GM23338 (cell line): ENCODE results near the gene SHISA8. TPM values are rescaled to one million over a fixed set of nuclear protein-coding genes. Genes with fewer than 3 reads are reported as not detected.

Experiments used
- ATAC-seq: fragments of 200-7000 bp; cut with Tn5 transposase; 3 replicates; pipeline ENCODE4 v1.9.1; 2020
- DNase-seq: peaks from one replicate; pipeline ENCODE4 v3.0.0-alpha.2; 2015; ENCODE audit warnings: low spot score
- H2AFZ ChIP-seq: fragments of 200-600 bp; sonication (generic); 2 replicates; pipeline ENCODE4 v1.8.0; 2016; ENCODE audit warnings: antibody characterized with exemption, mild to moderate bottlenecking, moderate library complexity
- H3F3A ChIP-seq: fragments of 200-600 bp; sonication (generic); replicated peaks from 2 replicates; pipeline ENCODE4 v1.8.0; 2017; ENCODE audit warnings: antibody characterized with exemption, mixed run types, low read depth
- H3K27ac ChIP-seq: fragments of 200-600 bp; sonication (generic); 2 replicates; pipeline ENCODE4 v1.6.1; 2016; ENCODE audit warnings: low read depth
- H3K27me3 ChIP-seq: fragments of 200-600 bp; sonication (generic); 2 replicates; pipeline ENCODE4 v1.8.0; 2016; ENCODE audit warnings: mild to moderate bottlenecking, mixed run types, moderate library complexity; ENCODE audit not compliant: insufficient read depth
- H3K36me3 ChIP-seq: fragments of 200-600 bp; sonication (generic); 2 replicates; pipeline ENCODE4 v1.8.0; 2016; ENCODE audit warnings: mild to moderate bottlenecking; ENCODE audit not compliant: insufficient read depth
- H3K4me1 ChIP-seq: fragments of 200-600 bp; sonication (generic); 2 replicates; pipeline ENCODE4 v1.8.0; 2016; ENCODE audit warnings: mild to moderate bottlenecking, moderate library complexity; ENCODE audit not compliant: insufficient read depth
- H3K4me2 ChIP-seq: fragments of 200-600 bp; sonication (generic); 2 replicates; pipeline ENCODE4 v1.7.1; 2017; ENCODE audit warnings: mixed run types
- H3K4me3 ChIP-seq: fragments of 200-600 bp; sonication (generic); 2 replicates; pipeline ENCODE4 v1.6.1; 2016; ENCODE audit warnings: mixed run types
- H3K79me2 ChIP-seq: fragments of 200-600 bp; sonication (generic); replicated peaks from 2 replicates; pipeline ENCODE4 v1.8.0; 2017; ENCODE audit warnings: mild to moderate bottlenecking; ENCODE audit not compliant: insufficient read depth
- H3K9me2 ChIP-seq: fragments of 200-600 bp; sonication (generic); 2 replicates; pipeline ENCODE4 v1.8.0; 2017; ENCODE audit not compliant: insufficient read depth
- H4K20me1 ChIP-seq: fragments of 200-600 bp; sonication (generic); replicated peaks from 2 replicates; pipeline ENCODE4 v1.8.0; 2017; ENCODE audit warnings: mild to moderate bottlenecking; ENCODE audit not compliant: insufficient read depth
- H3K27ac Mint-ChIP-seq: 2 replicates; pipeline ENCODE4 v1.8.0; 2020; ENCODE audit warnings: inconsistent platforms, mild to moderate bottlenecking, moderate library complexity, mixed read lengths
- H3K27me3 Mint-ChIP-seq: 3 replicates; pipeline ENCODE4 v1.8.0; 2022; ENCODE audit warnings: low read depth, mild to moderate bottlenecking, moderate library complexity, mixed read lengths, inconsistent platforms; ENCODE audit not compliant: insufficient read depth, poor library complexity
- H3K36me3 Mint-ChIP-seq: 3 replicates; pipeline ENCODE4 v1.8.0; 2021; ENCODE audit warnings: low read depth, mild to moderate bottlenecking, inconsistent platforms, moderate library complexity, mixed read lengths
- H3K4me1 Mint-ChIP-seq: 3 replicates; pipeline ENCODE4 v1.8.0; 2020; ENCODE audit warnings: mild to moderate bottlenecking, inconsistent platforms, mixed read lengths
- H3K4me3 Mint-ChIP-seq: 3 replicates; pipeline ENCODE4 v1.8.0; 2021; ENCODE audit warnings: moderate library complexity, mild to moderate bottlenecking, inconsistent platforms, mixed read lengths
- H3K9me3 Mint-ChIP-seq: 3 replicates; pipeline ENCODE4 v1.8.0; 2020; ENCODE audit warnings: moderate library complexity, mild to moderate bottlenecking, inconsistent platforms, mixed read lengths
- CTCF ChIP-seq, 2 experiments: fragments of 200-600 bp in 1 of 2; sonication (generic) in 1 of 2; conservative IDR thresholded peaks; 2 replicates each; pipeline versions ENCODE4 v1.5.1 to v1.6.1; 2016 to 2017; ENCODE audit warnings: antibody characterized with exemption in 2 of 2, low read depth in 2 of 2, mild to moderate bottlenecking in 2 of 2, moderate library complexity in 1 of 2
- POLR2AphosphoS5 ChIP-seq: IDR thresholded peaks from 2 replicates; pipeline ENCODE4 v1.6.1; 2016; ENCODE audit warnings: antibody characterized with exemption, low read depth
- STAT1 ChIP-seq: IDR thresholded peaks from one replicate; pipeline ENCODE4 v1.6.1; 2016; ENCODE audit warnings: antibody characterized with exemption; ENCODE audit not compliant: unreplicated experiment
- ZNF462 ChIP-seq: fragments of 250-450 bp; sonication (Bioruptor Pico); IDR thresholded peaks from 2 replicates; pipeline ENCODE4 v1.5.0; 2020; ENCODE audit warnings: mild to moderate bottlenecking, moderate library complexity
- polyA plus RNA-seq: library from polyadenylated mRNA; unstranded; fragments of >200 nt; fragmentation: Nextera tagmentation; extraction: Ambion mirVana; gene quantifications from 2 replicates; pipeline ENCODE4 v1.2.1, GENCODE V29; 2016
- total RNA-seq: library from RNA; depleted of rRNA; stranded (reverse); fragments of >200 nt; shearing (Covaris generic); gene quantifications from 2 replicates; pipeline ENCODE4 v1.2.3, GENCODE V29; 2014

SHISA8 gene
- total and polyA plus RNA-seq, 2 experiments from 2014 or later = 5.1 TPM; not detected in 1

GRCh38 chr22:41908411-41909309 is 6.2 kb downstream of the SHISA8 start:
- no peaks in the 10 kb centered on the region for H3K9me2 ChIP-seq
- H3K4me3 ChIP-seq = no peak overlapping the region
- no peaks in the 10 kb centered on the region for H3K79me2 ChIP-seq
- H3K36me3 ChIP-seq = no peaks in the 10 kb centered on the region
- H3K4me2 ChIP-seq = no peak overlapping the region; the same call in 1 of the 2 replicates
- H3K36me3 Mint-ChIP-seq = peaks cover 13% of the 10 kb centered on the region
- peaks cover 12% of the 10 kb centered on the region; the same call in 2 of the 3 replicates for H3K4me1 Mint-ChIP-seq
- ATAC-seq = peak; percentile 5
- peaks cover 55% of the 10 kb centered on the region for H3K27me3 ChIP-seq
- peaks cover 5% of the 10 kb centered on the region for H4K20me1 ChIP-seq
- no peak overlapping the region for H3K27ac ChIP-seq
- peak; percentile 52 for DNase-seq
- TF ChIP-seq CTCF (conservative IDR thresholded peaks at IDR 0.05; ENCODE audit: low read depth in 2 of 2) (peak; percentile 20 to 48; a peak in 2 of 4 replicates), STAT1 (no peak), POLR2AphosphoS5 (no peak; the same call in 1 of the 2 replicates)
- H2AFZ ChIP-seq = no peak overlapping the region
- H3K27ac Mint-ChIP-seq = no peak overlapping the region
- H3K4me3 Mint-ChIP-seq = no peak overlapping the region; the same call in 2 of the 3 replicates
- peaks cover 8% of the 10 kb centered on the region; the same call in 1 of the 2 replicates for H3K4me1 ChIP-seq
- peaks cover 59% of the 10 kb centered on the region for H3K27me3 Mint-ChIP-seq
- H3K9me3 Mint-ChIP-seq = peaks cover 6% of the 10 kb centered on the region
- peaks cover 20% of the 10 kb centered on the region for H3F3A ChIP-seq

- Mint-ChIP-seq H3K27me3 (peaks cover 50% of the 10 kb centered on the region), H3K4me1 (peaks cover 12% of the 10 kb centered on the region; the same call in 2 of the 3 replicates), H3K27ac (no peak overlapping the region), H3K9me3 (peaks cover 6% of the 10 kb centered on the region), H3K36me3 (peaks cover 17% of the 10 kb centered on the region), H3K4me3 (no peak overlapping the region)
- Histone ChIP-seq H3K27ac (no peak overlapping the region), H3F3A (peaks cover 20% of the 10 kb centered on the region), H3K9me2 (no peaks in the 10 kb centered on the region), H3K27me3 (peaks cover 45% of the 10 kb centered on the region), H3K4me3 (no peak overlapping the region), H3K79me2 (no peaks in the 10 kb centered on the region), H3K36me3 (no peaks in the 10 kb centered on the region), H3K4me1 (peaks cover 8% of the 10 kb centered on the region; the same call in 1 of the 2 replicates), H2AFZ (no peak overlapping the region), H3K4me2 (no peak overlapping the region), H4K20me1 (peaks cover 5% of the 10 kb centered on the region)
- ATAC-seq (no peak), DNase-seq (peak; percentile 7)
- TF ChIP-seq POLR2AphosphoS5 (peak; percentile 38; the same call in 1 of the 2 replicates), ZNF462 (CRISPR knock-in tag) (no peak)
Observed at GRCh38 chr22:41907436-41908401, 7.2 kb downstream of the SHISA8 start.
